Heart right ventricle (tissue), 16 donors: ENCODE results near the gene DCLK1. TPM values are rescaled to one million over a fixed set of nuclear protein-coding genes. Genes with fewer than 3 reads are reported as not detected.

Experiments
- ATAC-seq, 8 donors: fragments of 200-7000 bp; cut with Tn5 transposase; one replicate each; pipeline ENCODE4 v1.9.1; 2020; ENCODE audit warnings: mild to moderate bottlenecking in 8 of 8, moderate library complexity in 8 of 8, moderate number of reproducible peaks in 1 of 8
- DNase-seq, 2 donors: peaks; one replicate each; pipeline ENCODE4 v3.0.0-alpha.2; 2020
- H3K27ac ChIP-seq, 10 donors: fragments of 200-600 bp; sonication (generic) in 2 of 10; one replicate each; pipeline versions ENCODE4 v1.5.0 to v1.8.0; 2020 to 2022; ENCODE audit warnings: mild to moderate bottlenecking in 3 of 10
- H3K27me3 ChIP-seq, 7 donors: fragments of 200-600 bp; one replicate each; pipeline ENCODE4 v1.8.0; 2021 to 2022; ENCODE audit warnings: mild to moderate bottlenecking in 2 of 7
- H3K36me3 ChIP-seq, 9 donors: fragments of 200-600 bp; sonication (generic) in 1 of 9; one replicate each; pipeline versions ENCODE4 v1.5.0 to v1.8.0; 2020 to 2022; ENCODE audit warnings: mild to moderate bottlenecking in 2 of 9
- H3K4me1 ChIP-seq, 9 donors: fragments of 200-600 bp; sonication (generic) in 1 of 9; one replicate each; pipeline versions ENCODE4 v1.5.0 to v1.8.0; 2020 to 2022; ENCODE audit warnings: mild to moderate bottlenecking in 4 of 9
- H3K4me3 ChIP-seq, 10 donors: fragments of 200-600 bp; sonication (generic) in 2 of 10; one replicate each; pipeline versions ENCODE4 v1.5.0 to v1.8.0; 2020 to 2022; ENCODE audit warnings: mild to moderate bottlenecking in 7 of 10, moderate library complexity in 2 of 10
- H3K9me3 ChIP-seq, 11 donors: fragments of 200-600 bp in 10 of 11; sonication (generic) in 2 of 11; one replicate each; pipeline versions ENCODE4 v1.5.0 to v1.8.0; 2013 to 2022; ENCODE audit warnings: mild to moderate bottlenecking in 2 of 11, control low read depth in 1 of 11, moderate library complexity in 1 of 11
- CTCF ChIP-seq, 9 donors: fragments of 200-600 bp; sonication (generic) in 2 of 9; IDR thresholded peaks; one replicate each; pipeline versions ENCODE4 v1.5.0 to v1.8.0; 2021 to 2022; ENCODE audit warnings: antibody characterized with exemption in 9 of 9, mild to moderate bottlenecking in 5 of 9, moderate library complexity in 1 of 9
- WGBS, 2 donors: extraction: QIAGEN DNeasy Blood & Tissue Kit; methylation state at CpG; one replicate each; pipeline ENCODE4 v1.1.7; 2013; ENCODE audit warnings: inconsistent platforms in 1 of 2; 5-methylcytosine and 5-hydroxymethylcytosine counted together
- intact Hi-C, 10 donors: fragments of 100-400 bp; cut with DNase I; formaldehyde crosslinking; loops; one replicate each; pipeline versions ENCODE4 v1.11.1 to v1.14.2; 2022
- polyA plus RNA-seq, 2 donors: library from polyadenylated mRNA; stranded (reverse); fragments of 200-250 nt; gene quantifications; one replicate each; pipeline ENCODE4 v1.2.3, GENCODE V29; 2013
- total RNA-seq, 10 donors: library from RNA; stranded (reverse); fragmentation: NEBNext Ultra II Directional in 3 of 10; extraction: Animal tissue kit (Norgen Biotek cat#: 25700) in 3 of 10; gene quantifications; one replicate each; pipeline versions ENCODE4 v1.2.1 to v1.2.4, GENCODE V29; 2021 to 2023
- donor health status: Arrhythmogenic right ventricular cardiomyopathy.
- donor health status: ischemic (EF 13 %, LVEDD 7.1; RV severe dilation, severe dysfunction).
- donor health status: healthy with polysubstance abuse.
- donor health status: DM: no; HTN: yes; CAD: no.
- donor health status: DM: no; HTN: no; CAD: no.
- donor health status: ischemic (EF 25% LVEDD 6.9; RV normal size, moderate dysfunction).
- donor health status: ischemic (EF 25% LVEDD 5.7; RV mildly dilated, moderate dysfunction).
- donor health status: healthy.
- donor health status: DM: yes; HTN: yes; CAD: no.
- donor health status: Ischemic cardiomyopathy.
- donor health status: ischemic (EF 35%, LVEDD 5.7; RV mildly dilated, moderate dysfunction).
- donor health status: nonischemic (EF 11% LVEDD 7.7; RV severe dilation, severe dysfunction).
- donor health status: DM: yes; HTN: yes; CAD: no.
- donor health status: PGD.
- donor health status: ischemic (EF 29% LVEDD 5.4; RV normal size, mild dysfunction).
- donor health status: nonischemic (EF 23%, LVEDD 6.1; RV moderate dilation, normal function).

Gene DCLK1
- total and polyA plus RNA-seq, 12 donors: 3.4 to 16.9 (median 9.1) TPM

- H3K4me1 ChIP-seq: peaks cover 0 to 30% (median 7%) of the 10 kb centered on the region in 9 donors
- H3K9me3 ChIP-seq: no peaks in the 10 kb centered on the region
- H3K27ac ChIP-seq: peak overlapping the region in 2 of 10 donors; percentile 23 to 59
- peaks cover 0 to 24% (median 0%) of the 10 kb centered on the region in 7 donors for H3K27me3 ChIP-seq
- 79 to 91% methylated on average over 1 of the region's 1 CpG for WGBS, 2 donors
- H3K36me3 ChIP-seq: no peaks in the 10 kb centered on the region
- no peak for DNase-seq
- no peak overlapping the region for H3K4me3 ChIP-seq
- ATAC-seq: no peak
- intact Hi-C loops: loop anchor here in 3 of 10 donors (10.0 kb wide), 3 partner anchors 138 to 158 kb away; no protein-coding TSS in a partner anchor
- TF ChIP-seq CTCF (IDR thresholded peaks at IDR 0.05): no peak
Observed at GRCh38 chr13:36132376-36132775, 1.2 kb upstream of the DCLK1 start.

DNA sequence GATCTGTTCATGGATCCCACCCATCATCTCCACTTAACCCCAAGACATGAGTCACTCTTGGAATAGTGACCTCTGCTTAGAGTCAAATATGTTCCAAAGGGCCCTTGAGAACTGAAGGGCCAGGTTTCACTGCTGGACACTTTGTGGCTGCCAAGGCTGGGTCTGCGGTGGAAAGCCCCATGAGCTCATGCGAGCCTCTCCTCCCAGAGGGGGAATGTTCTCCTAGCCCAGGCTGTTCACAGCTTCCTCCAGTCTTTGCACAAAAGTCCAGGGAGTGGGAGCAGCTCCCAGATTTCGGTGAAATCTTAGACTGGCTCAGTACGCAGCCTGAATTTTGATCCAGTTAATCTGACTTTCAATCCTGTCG lies 732 bp upstream of the DCLK1 start:
- WGBS, 2 donors: 63 to 70% methylated on average over 5 of the region's 5 CpGs

DNA sequence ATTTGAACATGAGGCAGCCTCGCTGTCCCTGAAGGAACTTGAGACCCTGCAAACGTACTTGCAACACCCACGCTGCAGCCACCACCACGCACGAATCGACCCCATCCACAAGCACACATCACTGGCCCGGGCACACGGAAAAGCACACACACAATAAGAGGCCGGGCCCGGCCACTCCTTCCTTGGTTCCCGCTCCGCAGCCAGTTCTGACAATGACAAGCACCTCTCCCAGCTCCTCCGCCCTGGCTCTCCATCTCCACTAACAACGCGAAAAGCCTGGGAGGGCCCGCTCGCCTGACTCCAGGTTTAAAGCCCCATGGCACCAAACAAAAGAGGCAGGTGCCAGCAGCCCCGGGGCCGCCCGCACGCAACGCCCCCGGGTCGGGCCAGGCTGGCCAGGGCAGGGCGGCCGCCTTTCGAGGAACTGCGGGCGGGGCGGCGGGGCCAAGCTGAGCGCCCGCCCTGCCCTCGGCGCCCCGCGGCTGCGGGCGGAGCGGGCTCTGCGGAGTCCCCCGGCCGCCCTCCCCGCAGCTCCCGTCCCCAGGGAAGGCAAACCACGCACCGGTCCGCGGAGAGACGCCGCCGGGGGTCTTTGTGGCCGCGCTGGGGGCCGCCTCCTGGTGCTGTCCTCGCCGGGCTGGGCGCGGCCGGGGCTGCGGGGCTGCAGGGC lies 495 bp downstream of the DCLK1 start:
- ATAC-seq (peak; percentile 13 to 64 (median 32)), DNase-seq (peak; percentile 34 to 40)
- 1% methylated on average over 45 to 61 of the region's 61 CpGs for WGBS, 2 donors
- H3K27me3 ChIP-seq: peaks cover 0 to 24% (median 0%) of the 10 kb centered on the region in 7 donors
- H3K9me3 ChIP-seq: no peaks in the 10 kb centered on the region
- peak overlapping the region in 8 of 10 donors; percentile 38 to 77 (median 58) for H3K27ac ChIP-seq
- H3K4me3 ChIP-seq: peak overlapping the region; percentile 18 to 80 (median 60)
- peaks cover 0 to 4% (median 0%) of the 10 kb centered on the region in 9 donors for H3K36me3 ChIP-seq
- peaks cover 0 to 30% (median 7%) of the 10 kb centered on the region in 9 donors for H3K4me1 ChIP-seq
- intact Hi-C loops: loop anchor here in 3 of 10 donors (10.0 kb wide), 3 partner anchors 136 to 156 kb away; no protein-coding TSS in a partner anchor
- no peak for TF ChIP-seq CTCF (IDR thresholded peaks at IDR 0.05)

More for the DNA sequence above, 732 bp upstream of the DCLK1 start:
- Histone ChIP-seq H3K4me3 (peak overlapping the region in 7 of 10 donors; percentile 52 to 80 (median 65)), H3K27me3 (peaks cover 0 to 24% (median 0%) of the 10 kb centered on the region in 7 donors), H3K9me3 (no peaks in the 10 kb centered on the region), H3K4me1 (peaks cover 0 to 30% (median 7%) of the 10 kb centered on the region in 9 donors), H3K36me3 (no peaks in the 10 kb centered on the region), H3K27ac (peak overlapping the region in 8 of 10 donors; percentile 19 to 77 (median 58))
- ATAC-seq (peak; percentile 83 to 92 (median 84)), DNase-seq (peak; percentile 57 to 65)
- no peak for TF ChIP-seq CTCF (IDR thresholded peaks at IDR 0.05)
- intact Hi-C loops: loop anchor here in 3 of 10 donors (10.0 kb wide), 3 partner anchors 137 to 157 kb away; no protein-coding TSS in a partner anchor

- H3K27me3 ChIP-seq: peaks cover 0 to 24% (median 0%) of the 10 kb centered on the region in 7 donors
- intact Hi-C loops: loop anchor here in 3 of 10 donors (10.0 kb wide), 3 partner anchors 135 to 155 kb away; no protein-coding TSS in a partner anchor
- H3K9me3 ChIP-seq: no peaks in the 10 kb centered on the region
- 18 to 25% methylated on average over 13 of the region's 13 CpGs for WGBS, 2 donors
- peaks cover 0 to 9% (median 0%) of the 10 kb centered on the region in 9 donors for H3K36me3 ChIP-seq
- peak overlapping the region; percentile 18 to 80 (median 60) for H3K4me3 ChIP-seq
- peaks cover 0 to 30% (median 7%) of the 10 kb centered on the region in 9 donors for H3K4me1 ChIP-seq
- TF ChIP-seq CTCF (IDR thresholded peaks at IDR 0.05): no peak
- H3K27ac ChIP-seq: peak overlapping the region in 3 of 10 donors; percentile 38 to 61 (median 59)
- no peak for DNase-seq
- no peak for ATAC-seq
Observed at GRCh38 chr13:36130193-36130551, 1.0 kb downstream of the DCLK1 start.
